Small intestine (tissue), 7 donors: Measurements from ENCODE around the gene TIMMDC1. TPM values are rescaled to one million over a fixed set of nuclear protein-coding genes. Genes with fewer than 3 reads are reported as not detected.

Source experiments
- DNase-seq, 2 donors: peaks; one replicate each; pipeline versions ENCODE4 v3.0.0 to v3.0.0-alpha.2; 2013
- FAIRE-seq: peaks from 2 replicates; lab custom pipeline; 2012; peaks lifted over from hg19 to GRCh38; lab: Jason Lieb, UNC
- H3K27ac ChIP-seq, 3 donors: one replicate each; pipeline ENCODE4 v1.5.1; 2013; ENCODE audit warnings: low read length in 2 of 3, mild to moderate bottlenecking in 2 of 3, control low read depth in 1 of 3, inconsistent platforms in 1 of 3, low read depth in 1 of 3, moderate library complexity in 1 of 3
- H3K27me3 ChIP-seq, 3 donors: one replicate each; pipeline ENCODE4 v1.6.1; 2013; ENCODE audit warnings: low read length in 3 of 3, inconsistent platforms in 1 of 3; ENCODE audit not compliant: control insufficient read depth in 3 of 3, insufficient read depth in 3 of 3
- H3K36me3 ChIP-seq, 3 donors: one replicate each; pipeline ENCODE4 v1.6.1; 2013; ENCODE audit warnings: low read length in 3 of 3, inconsistent platforms in 1 of 3, low read depth in 1 of 3, mild to moderate bottlenecking in 1 of 3, moderate library complexity in 1 of 3; ENCODE audit not compliant: control insufficient read depth in 3 of 3, insufficient read depth in 2 of 3
- H3K4me1 ChIP-seq, 3 donors: one replicate each; pipeline ENCODE4 v1.6.1; 2013; ENCODE audit warnings: low read length in 2 of 3, inconsistent platforms in 1 of 3, low read depth in 1 of 3, mild to moderate bottlenecking in 1 of 3, moderate library complexity in 1 of 3; ENCODE audit not compliant: control insufficient read depth in 3 of 3, insufficient read depth in 2 of 3
- H3K4me3 ChIP-seq, 3 donors: one replicate each; pipeline ENCODE4 v1.5.1; 2013; ENCODE audit warnings: low read length in 3 of 3, control low read depth in 1 of 3, inconsistent platforms in 1 of 3, low read depth in 1 of 3, mild to moderate bottlenecking in 1 of 3, moderate library complexity in 1 of 3
- H3K9me3 ChIP-seq, 2 donors: one replicate each; pipeline ENCODE4 v1.6.1; 2013; ENCODE audit warnings: low read depth in 1 of 2, low read length in 1 of 2; ENCODE audit not compliant: control insufficient read depth in 2 of 2, insufficient read depth in 1 of 2
- WGBS, 3 donors: extraction: QIAGEN DNeasy Blood & Tissue Kit; methylation state at CpG; one replicate each; pipeline ENCODE4 v1.1.7; 2013; 5-methylcytosine and 5-hydroxymethylcytosine counted together
- polyA plus RNA-seq, 4 donors: library from polyadenylated mRNA; stranded (reverse) in 3 of 4; unstranded in 1 of 4; fragments of 200-250 nt in 3 of 4; fragments of 120-200 nt in 1 of 4; gene quantifications; one replicate each; pipeline versions ENCODE4 v1.2.1 to v1.2.3, GENCODE V29; 2013
- donor health status: healthy with polysubstance abuse.
- donor health status: control.
- donor health status: control.
- donor health status: Bipolar disorder and iron deficiency.
- donor health status: healthy.

The TIMMDC1 gene
- polyA plus RNA-seq, 4 donors: 42.7 to 76.7 (median 61.8) TPM

- H3K27ac ChIP-seq: no peak overlapping the region
- 76 to 100% (median 100%) methylated on average over 1 of the region's 1 CpG for WGBS, 3 donors
- H3K4me3 ChIP-seq: no peak overlapping the region
- no peaks in the 10 kb centered on the region for H3K27me3 ChIP-seq
- FAIRE-seq (no peak), DNase-seq (no peak)
- H3K4me1 ChIP-seq: no peaks in the 10 kb centered on the region
- no peaks in the 10 kb centered on the region for H3K9me3 ChIP-seq
- H3K36me3 ChIP-seq: no peaks in the 10 kb centered on the region
Measured at GRCh38 chr3:119534296-119534695, 35.9 kb downstream of the TIMMDC1 start.

- no peak for FAIRE-seq
- no peak overlapping the region for H3K27ac ChIP-seq
- WGBS, 3 donors: 89 to 93% (median 91%) methylated on average over 4 of the region's 4 CpGs
Measured at GRCh38 chr3:119536757-119537156, 38.4 kb downstream of the TIMMDC1 start.

GRCh38 chr3:119538772-119539171, 40.4 kb downstream of the TIMMDC1 start:
- FAIRE-seq (no peak), DNase-seq (no peak)
- WGBS, 3 donors: 80 to 88% (median 80%) methylated on average over 1 of the region's 1 CpG
- no peak overlapping the region for H3K4me3 ChIP-seq
- H3K4me1 ChIP-seq: no peaks in the 10 kb centered on the region
- no peak overlapping the region for H3K27ac ChIP-seq
- H3K9me3 ChIP-seq: peaks cover 0 to 8% of the 10 kb centered on the region in 2 donors
- H3K36me3 ChIP-seq: no peaks in the 10 kb centered on the region
- H3K27me3 ChIP-seq: no peaks in the 10 kb centered on the region

More at GRCh38 chr3:119536757-119537156, 38.4 kb downstream of the TIMMDC1 start:
- no peak for DNase-seq
- Histone ChIP-seq H3K4me3 (no peak overlapping the region), H3K4me1 (no peaks in the 10 kb centered on the region), H3K36me3 (no peaks in the 10 kb centered on the region), H3K27me3 (no peaks in the 10 kb centered on the region), H3K9me3 (no peaks in the 10 kb centered on the region)

GRCh38 chr3:119541547-119541946, 43.2 kb downstream of the TIMMDC1 start:
- Histone ChIP-seq H3K36me3 (no peaks in the 10 kb centered on the region), H3K27me3 (no peaks in the 10 kb centered on the region), H3K4me1 (no peaks in the 10 kb centered on the region), H3K4me3 (no peak overlapping the region), H3K27ac (no peak overlapping the region), H3K9me3 (peaks cover 0 to 8% of the 10 kb centered on the region in 2 donors)
- FAIRE-seq (no peak), DNase-seq (no peak)
- WGBS, 3 donors: 61 to 70% (median 67%) methylated on average over 3 of the region's 3 CpGs

- no peak for DNase-seq
- peaks cover 0 to 8% of the 10 kb centered on the region in 2 donors for H3K9me3 ChIP-seq
- WGBS, 3 donors: 37 to 53% (median 38%) methylated on average over 2 of the region's 2 CpGs
- no peaks in the 10 kb centered on the region for H3K36me3 ChIP-seq
- no peak overlapping the region for H3K4me3 ChIP-seq
- no peaks in the 10 kb centered on the region for H3K4me1 ChIP-seq
- no peaks in the 10 kb centered on the region for H3K27me3 ChIP-seq
- no peak overlapping the region for H3K27ac ChIP-seq
- no peak for FAIRE-seq
Measured at GRCh38 chr3:119542168-119542767, 43.9 kb downstream of the TIMMDC1 start.

- DNase-seq (no peak), FAIRE-seq (no peak)
- H3K36me3 ChIP-seq: no peaks in the 10 kb centered on the region
- WGBS, 3 donors: 84 to 94% (median 90%) methylated on average over 7 of the region's 7 CpGs
- no peaks in the 10 kb centered on the region for H3K4me1 ChIP-seq
- H3K9me3 ChIP-seq: peaks cover 0 to 8% of the 10 kb centered on the region in 2 donors
- H3K27ac ChIP-seq: no peak overlapping the region
- H3K4me3 ChIP-seq: no peak overlapping the region
- H3K27me3 ChIP-seq: no peaks in the 10 kb centered on the region
Measured at GRCh38 chr3:119543147-119543546, 44.8 kb downstream of the TIMMDC1 start.

GRCh38 chr3:119547227-119547626, 48.9 kb downstream of the TIMMDC1 start:
- Histone ChIP-seq H3K9me3 (peaks cover 0 to 8% of the 10 kb centered on the region in 2 donors), H3K27me3 (no peaks in the 10 kb centered on the region), H3K4me1 (no peaks in the 10 kb centered on the region), H3K27ac (no peak overlapping the region), H3K4me3 (no peak overlapping the region), H3K36me3 (no peaks in the 10 kb centered on the region)
- DNase-seq (no peak), FAIRE-seq (no peak)
- WGBS, 3 donors: 70 to 94% (median 76%) methylated on average over 1 of the region's 1 CpG

- 52 to 73% (median 70%) methylated on average over 3 of the region's 3 CpGs for WGBS, 3 donors
- FAIRE-seq: no peak
Measured at GRCh38 chr3:119548341-119548740, 50.0 kb downstream of the TIMMDC1 start.

More at GRCh38 chr3:119548341-119548740, 50.0 kb downstream of the TIMMDC1 start:
- Histone ChIP-seq H3K36me3 (no peaks in the 10 kb centered on the region), H3K9me3 (peaks cover 0 to 2% of the 10 kb centered on the region in 2 donors), H3K27me3 (no peaks in the 10 kb centered on the region), H3K4me3 (no peak overlapping the region), H3K27ac (no peak overlapping the region), H3K4me1 (no peaks in the 10 kb centered on the region)
- no peak for DNase-seq
